ENCODE measurements around the gene CRLF1.

GRCh38 chr19:18571564-18572344 lies 34.8 kb downstream of the CRLF1 start, which contains the start of gene UBA52:
- TF ChIP-seq POLR2A (IDR thresholded peaks at IDR 0.05) = peak; percentile 83 to 94
- TF ChIP-seq CTCF (IDR thresholded peaks at IDR 0.05) = peak in 1 of 6 experiments; percentile 7

Data from adrenal gland (tissue), 5 donors.